A673 (cell line): ENCODE results near the gene CSNK1G2. TPM values are rescaled to one million over a fixed set of nuclear protein-coding genes. Genes with fewer than 3 reads are reported as not detected.
A peak's percentile ranks its signal among the peaks of the same experiment; 100 is the strongest.

Experiments used
- BruUV-seq: library from RNA; stranded (reverse); fragments of 400-500 nt; replicated peaks from 2 replicates; lab custom pipeline; 2021; lab: Mats Ljungman, UMichigan
- CTCF ChIA-PET: fragments of 300-600 bp; sonication (Branson Sonifier 250); formaldehyde crosslinking; loops from one replicate; lab custom pipeline; 2022; ENCODE audit warnings: antibody characterized with exemption; lab: Charles Lee
- POLR2A ChIA-PET: fragments of 300-600 bp; sonication (Branson Sonifier 250); formaldehyde crosslinking; loops from one replicate; lab custom pipeline; 2022; ENCODE audit warnings: antibody characterized with exemption; ENCODE audit not compliant: low non-redundant PET; lab: Charles Lee
- DNase-seq: peaks from one replicate; pipeline ENCODE4 v3.0.0-alpha.2; 2015; ENCODE audit warnings: low spot score
- H3K27ac ChIP-seq: fragments of 200-600 bp; sonication (generic); 2 replicates; pipeline ENCODE4 v1.5.1; 2016; ENCODE audit warnings: mixed run types, low read depth, mild to moderate bottlenecking, mixed read lengths, antibody characterized with exemption, low read length; ENCODE audit not compliant: poor library complexity, severe bottlenecking
- H3K27me3 ChIP-seq: fragments of 200-600 bp; sonication (generic); replicated peaks from 2 replicates; pipeline ENCODE4 v1.6.1; 2017; ENCODE audit warnings: mixed run types, low read depth, mild to moderate bottlenecking, mixed read lengths, antibody characterized with exemption, low read length; ENCODE audit not compliant: insufficient read depth, poor library complexity
- H3K36me3 ChIP-seq: fragments of 200-600 bp; sonication (generic); 2 replicates; pipeline ENCODE4 v1.6.1; 2016; ENCODE audit warnings: mixed run types, mild to moderate bottlenecking, mixed read lengths, antibody characterized with exemption, low read length; ENCODE audit not compliant: insufficient read depth, poor library complexity, severe bottlenecking
- H3K4me1 ChIP-seq: fragments of 200-600 bp; sonication (generic); 2 replicates; pipeline ENCODE4 v1.6.1; 2017; ENCODE audit warnings: mixed run types, mild to moderate bottlenecking, mixed read lengths, antibody characterized with exemption, low read length; ENCODE audit not compliant: insufficient read depth, poor library complexity, severe bottlenecking
- H3K4me3 ChIP-seq: fragments of 200-600 bp; sonication (generic); 2 replicates; pipeline ENCODE4 v1.5.1; 2016; ENCODE audit warnings: low read depth, mixed run types, mild to moderate bottlenecking, mixed read lengths, low read length; ENCODE audit not compliant: poor library complexity, severe bottlenecking
- H3K9me3 ChIP-seq: fragments of 200-600 bp; sonication (generic); 2 replicates; pipeline ENCODE4 v1.6.1; 2016; ENCODE audit warnings: mixed run types, low read depth, mild to moderate bottlenecking, mixed read lengths, antibody characterized with exemption, low read length; ENCODE audit not compliant: poor library complexity, severe bottlenecking
- CTCF ChIP-seq: fragments of 300-800, 200-600 bp; sonication (generic); conservative IDR thresholded peaks from 2 replicates; pipeline ENCODE4 v1.5.1; 2017; ENCODE audit warnings: low read depth, mild to moderate bottlenecking, antibody characterized with exemption, low read length, moderate library complexity, mixed read lengths
- EZH2 ChIP-seq: fragments of 200-600 bp; sonication (generic); IDR thresholded peaks from 2 replicates; pipeline ENCODE4 v1.6.1; 2017; ENCODE audit warnings: borderline replicate concordance, low read depth, mild to moderate bottlenecking, mixed read lengths, antibody characterized with exemption, low read length; ENCODE audit not compliant: poor library complexity, severe bottlenecking
- intact Hi-C: fragments of 100-400 bp; cut with micrococcal nuclease; formaldehyde crosslinking; loops from one replicate; pipeline ENCODE4 v1.10.0; 2022; ENCODE audit not compliant: unreplicated experiment
- total RNA-seq: library from RNA; stranded (reverse); gene quantifications from 2 replicates; pipeline ENCODE4 v1.2.3, GENCODE V29; 2021

CSNK1G2 gene
- total RNA-seq, 1 experiment from 2014 or later, result 108 TPM

DNA sequence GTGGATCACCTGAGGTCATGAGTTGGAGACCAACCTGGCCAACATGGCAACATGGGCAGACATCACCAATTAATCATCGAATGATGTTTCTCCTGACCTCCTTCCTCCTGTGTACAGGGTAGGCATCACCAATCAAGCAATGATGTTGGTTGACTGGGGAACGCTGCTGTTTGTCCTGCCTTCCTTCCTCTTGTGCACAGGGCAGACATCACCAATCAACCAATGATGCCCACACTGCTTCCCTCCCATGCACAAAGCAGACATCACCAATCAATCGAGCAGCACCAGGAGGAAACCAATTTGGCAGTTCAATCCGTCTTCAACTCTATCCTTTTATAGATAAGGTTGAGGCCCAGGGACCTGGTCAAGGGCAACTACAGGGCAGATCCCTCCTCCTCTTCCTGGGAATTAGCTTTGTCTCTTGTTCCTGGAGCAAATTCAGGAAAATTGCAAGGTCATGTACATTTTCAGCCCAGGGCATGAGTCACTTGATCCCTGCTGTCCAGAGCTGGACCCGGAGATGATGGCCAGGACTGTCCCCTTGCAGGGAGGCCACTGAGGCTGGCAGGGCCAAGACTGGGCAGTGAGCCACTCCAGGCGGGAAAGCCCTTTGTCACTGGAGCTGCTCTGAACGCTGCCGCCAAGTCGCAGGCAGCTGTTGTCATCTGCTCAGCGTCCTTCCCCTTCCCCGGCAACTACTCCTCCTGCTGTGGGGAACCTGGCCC, 5.3 kb upstream of the CSNK1G2 start:
- CTCF ChIA-PET, result no interaction called here
- no peak overlapping the region for H3K4me3 ChIP-seq
- POLR2A ChIA-PET, result no interaction called here
- intact Hi-C loops, result no loop called here
- no peaks in the 10 kb centered on the region for H3K36me3 ChIP-seq
- DNase-seq, result peak; percentile 51
- TF ChIP-seq EZH2 (no peak), CTCF (no peak)
- H3K27ac ChIP-seq, result no peak overlapping the region
- H3K4me1 ChIP-seq, result peaks cover 18% of the 10 kb centered on the region
- no TSS peak for BruUV-seq
- H3K27me3 ChIP-seq, result no peaks in the 10 kb centered on the region
- peaks cover 3% of the 10 kb centered on the region for H3K9me3 ChIP-seq

DNA sequence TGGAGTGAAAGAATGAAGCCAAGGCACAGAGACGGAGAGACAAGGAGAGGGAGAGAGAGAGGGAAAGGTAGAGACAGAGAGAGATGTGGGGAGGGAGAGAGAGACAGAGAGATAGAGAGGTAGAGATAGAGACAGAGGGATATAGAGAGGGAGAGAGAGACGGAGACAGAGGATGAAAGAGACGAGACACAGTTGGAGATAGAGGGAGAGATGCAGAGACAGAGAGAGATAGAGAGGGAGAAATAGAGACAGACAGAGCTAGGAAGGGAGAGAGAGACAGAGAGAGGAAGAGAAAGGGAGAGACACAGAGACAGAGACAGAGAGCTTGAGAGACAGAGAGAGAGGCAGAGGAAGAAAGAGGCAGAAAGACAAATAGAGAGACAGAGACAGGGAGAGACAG, 4.5 kb upstream of the CSNK1G2 start:
- ChIA-PET CTCF (no interaction called here), POLR2A (no interaction called here)
- no peak for DNase-seq
- H3K27me3 ChIP-seq, result no peaks in the 10 kb centered on the region
- H3K4me3 ChIP-seq, result no peak overlapping the region
- intact Hi-C loops, result no loop called here
- H3K9me3 ChIP-seq, result peaks cover 2% of the 10 kb centered on the region
- no peaks in the 10 kb centered on the region for H3K36me3 ChIP-seq
- H3K4me1 ChIP-seq, result peaks cover 18% of the 10 kb centered on the region
- H3K27ac ChIP-seq, result no peak overlapping the region
- no TSS peak for BruUV-seq
- TF ChIP-seq EZH2 (no peak), CTCF (no peak)

DNA sequence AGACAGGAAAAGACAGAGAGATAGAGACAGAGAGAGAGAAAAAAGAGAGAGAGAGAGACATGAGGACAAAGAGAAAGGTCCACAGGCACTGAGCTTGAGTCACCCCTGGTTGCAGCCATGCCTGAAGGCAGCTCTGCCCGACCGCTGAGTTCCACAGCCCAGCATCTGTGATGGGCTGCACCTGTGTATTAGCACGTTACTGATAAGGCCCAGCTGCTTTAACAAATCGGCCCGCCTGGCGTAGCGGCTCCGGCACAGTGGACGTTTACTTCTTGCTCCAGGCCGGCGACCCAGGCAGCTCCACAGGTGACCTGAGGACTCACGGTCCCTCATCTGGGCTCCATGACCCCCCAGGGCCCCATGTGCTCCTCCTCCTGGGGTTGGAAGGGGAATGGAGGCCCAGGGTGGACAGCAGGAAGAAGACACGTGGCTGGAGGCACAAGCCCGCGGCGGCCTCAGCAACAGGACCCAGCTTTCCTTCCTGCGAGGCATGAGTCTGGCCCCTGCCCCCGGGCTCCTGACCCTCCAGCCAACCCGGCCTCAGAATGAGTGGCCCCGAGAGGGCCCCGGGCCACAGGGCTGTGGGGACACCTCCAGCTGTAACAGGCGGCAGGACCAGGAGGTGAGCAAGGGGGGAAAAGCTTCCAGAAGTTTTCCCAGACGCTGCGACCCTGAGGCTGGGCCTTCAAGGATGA, 3.9 kb upstream of the CSNK1G2 start:
- TF ChIP-seq CTCF, result no peak
- no peak for TF ChIP-seq EZH2
- BruUV-seq, result no TSS peak
- POLR2A ChIA-PET, result interaction anchor here (0.6 kb wide), 1 partner anchor 42 kb away, joined by 3 read pairs; no protein-coding TSS in a partner anchor
- DNase-seq, result no peak
- Histone ChIP-seq H3K27me3 (no peaks in the 10 kb centered on the region), H3K4me1 (peaks cover 18% of the 10 kb centered on the region), H3K27ac (no peak overlapping the region), H3K9me3 (no peaks in the 10 kb centered on the region), H3K36me3 (no peaks in the 10 kb centered on the region), H3K4me3 (no peak overlapping the region)
- intact Hi-C loops, result no loop called here
- CTCF ChIA-PET, result no interaction called here
